Fibroblast of lung (primary cell): ENCODE results near the gene ZNF385B. TPM values are rescaled to one million over a fixed set of nuclear protein-coding genes. Genes with fewer than 3 reads are reported as not detected.

Experiments used
- DNase-seq, 2 donors: peaks; one replicate each; pipeline versions ENCODE4 v3.0.0 to v3.0.0-alpha.2; 2010; ENCODE audit warnings: low read depth in 2 of 2
- H2AFZ ChIP-seq: 2 replicates; pipeline ENCODE4 v1.5.1; 2012; ENCODE audit warnings: low read length, control low read depth, inconsistent platforms
- H3K27ac ChIP-seq: 2 replicates; pipeline ENCODE4 v1.5.1; 2011; ENCODE audit warnings: low read length, control low read depth; ENCODE audit not compliant: insufficient read depth
- H3K27me3 ChIP-seq: 2 replicates; pipeline ENCODE4 v1.5.1; 2011; ENCODE audit warnings: mild to moderate bottlenecking, low read length; ENCODE audit not compliant: control insufficient read depth, insufficient read depth
- H3K36me3 ChIP-seq: 2 replicates; pipeline ENCODE4 v1.5.1; 2011; ENCODE audit warnings: low read length; ENCODE audit not compliant: control insufficient read depth, insufficient read depth
- H3K4me1 ChIP-seq: 2 replicates; pipeline ENCODE4 v1.5.1; 2011; ENCODE audit warnings: low read length; ENCODE audit not compliant: control insufficient read depth, insufficient read depth; ENCODE audit errors: extremely low read depth
- H3K4me2 ChIP-seq: 2 replicates; pipeline ENCODE4 v1.5.1; 2011; ENCODE audit warnings: low read length, control low read depth; ENCODE audit not compliant: insufficient read depth; ENCODE audit errors: extremely low read depth
- H3K4me3 ChIP-seq, 4 experiments: fragments of 200-600 bp in 1 of 4; sonication (generic) in 1 of 4; replicated peaks in 1 of 4; 2 replicates each; pipeline ENCODE4 v1.5.1; 2011 to 2016; ENCODE audit warnings: low read length in 4 of 4, low read depth in 3 of 4, mild to moderate bottlenecking in 3 of 4, control low read depth in 2 of 4, inconsistent platforms in 1 of 4, mixed read lengths in 1 of 4; ENCODE audit not compliant: insufficient read depth in 1 of 4; ENCODE audit errors: control extremely low read depth in 1 of 4
- H3K79me2 ChIP-seq: 2 replicates; pipeline ENCODE4 v1.5.1; 2012; ENCODE audit warnings: mild to moderate bottlenecking, low read length, inconsistent platforms; ENCODE audit not compliant: control insufficient read depth, insufficient read depth
- H3K9ac ChIP-seq: 2 replicates; pipeline ENCODE4 v1.5.1; 2011; ENCODE audit warnings: mild to moderate bottlenecking, low read length, control low read depth; ENCODE audit not compliant: insufficient read depth
- H3K9me3 ChIP-seq: 2 replicates; pipeline ENCODE4 v1.5.1; 2012; ENCODE audit warnings: low read depth, low read length; ENCODE audit not compliant: control insufficient read depth, insufficient read depth
- H4K20me1 ChIP-seq: 2 replicates; pipeline ENCODE4 v1.5.1; 2011; ENCODE audit warnings: low read length; ENCODE audit not compliant: control insufficient read depth, insufficient read depth; ENCODE audit errors: extremely low read depth
- EZH2 ChIP-seq: IDR thresholded peaks from 2 replicates; pipeline ENCODE4 v1.5.1; 2012; ENCODE audit warnings: low read length, control low read depth, mild to moderate bottlenecking; ENCODE audit errors: missing control alignments
- polyA plus RNA-seq, 2 donors: library from polyadenylated mRNA; depleted of rRNA in 1 of 2; stranded (reverse) in 1 of 2; unstranded in 1 of 2; fragments of >200 nt; gene quantifications; 2 replicates each; pipeline ENCODE4 v1.2.1, GENCODE V29; 2011 to 2012; ENCODE audit warnings: missing spikeins in 1 of 2
- total RNA-seq: library from RNA; depleted of rRNA; stranded (reverse); fragments of >200 nt; gene quantifications from 2 replicates; pipeline ENCODE4 v1.2.1, GENCODE V29; 2014
- TF ChIP-seq, protein P1 (sequence below), 2 donors: IDR thresholded peaks in 1 of 2; conservative IDR thresholded peaks in 1 of 2; 1 replicate in 1 of 2; 2 replicates in 1 of 2; pipeline ENCODE4 v1.5.1; 2011 to 2012; ENCODE audit warnings: low read length in 2 of 2, control low read depth in 1 of 2, inconsistent platforms in 1 of 2, low read depth in 1 of 2, mild to moderate bottlenecking in 1 of 2

Gene ZNF385B
- total and polyA plus RNA-seq, 2 donors (not counting 1 experiment from before 2014, with no cell fraction given): 0.06 TPM; not detected in 1

GRCh38 chr2:179861027-179861415, 391 bp downstream of the ZNF385B start:
- Histone ChIP-seq H3K4me2 (peak overlapping the region; percentile 95), H3K79me2 (no peaks in the 10 kb centered on the region), H3K4me3 (peak overlapping the region in 3 of 4 experiments; percentile 16 to 58 (median 17)), H3K9me3 (no peaks in the 10 kb centered on the region), H3K27ac (no peak overlapping the region), H3K4me1 (no peaks in the 10 kb centered on the region), H4K20me1 (no peaks in the 10 kb centered on the region), H3K36me3 (no peaks in the 10 kb centered on the region), H2AFZ (no peak overlapping the region), H3K9ac (no peak overlapping the region), H3K27me3 (peaks cover 17% of the 10 kb centered on the region)
- peak in 1 of 2 donors; percentile 31 for DNase-seq
- TF ChIP-seq, protein P1, sequence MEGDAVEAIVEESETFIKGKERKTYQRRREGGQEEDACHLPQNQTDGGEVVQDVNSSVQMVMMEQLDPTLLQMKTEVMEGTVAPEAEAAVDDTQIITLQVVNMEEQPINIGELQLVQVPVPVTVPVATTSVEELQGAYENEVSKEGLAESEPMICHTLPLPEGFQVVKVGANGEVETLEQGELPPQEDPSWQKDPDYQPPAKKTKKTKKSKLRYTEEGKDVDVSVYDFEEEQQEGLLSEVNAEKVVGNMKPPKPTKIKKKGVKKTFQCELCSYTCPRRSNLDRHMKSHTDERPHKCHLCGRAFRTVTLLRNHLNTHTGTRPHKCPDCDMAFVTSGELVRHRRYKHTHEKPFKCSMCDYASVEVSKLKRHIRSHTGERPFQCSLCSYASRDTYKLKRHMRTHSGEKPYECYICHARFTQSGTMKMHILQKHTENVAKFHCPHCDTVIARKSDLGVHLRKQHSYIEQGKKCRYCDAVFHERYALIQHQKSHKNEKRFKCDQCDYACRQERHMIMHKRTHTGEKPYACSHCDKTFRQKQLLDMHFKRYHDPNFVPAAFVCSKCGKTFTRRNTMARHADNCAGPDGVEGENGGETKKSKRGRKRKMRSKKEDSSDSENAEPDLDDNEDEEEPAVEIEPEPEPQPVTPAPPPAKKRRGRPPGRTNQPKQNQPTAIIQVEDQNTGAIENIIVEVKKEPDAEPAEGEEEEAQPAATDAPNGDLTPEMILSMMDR (conservative IDR thresholded peaks at IDR 0.05 in 1 of 2, IDR thresholded peaks at IDR 0.05 in 1 of 2; ENCODE audit: low read depth in 1 of 2, low read length in 2 of 2): no peak
- no peak for TF ChIP-seq EZH2

DNA sequence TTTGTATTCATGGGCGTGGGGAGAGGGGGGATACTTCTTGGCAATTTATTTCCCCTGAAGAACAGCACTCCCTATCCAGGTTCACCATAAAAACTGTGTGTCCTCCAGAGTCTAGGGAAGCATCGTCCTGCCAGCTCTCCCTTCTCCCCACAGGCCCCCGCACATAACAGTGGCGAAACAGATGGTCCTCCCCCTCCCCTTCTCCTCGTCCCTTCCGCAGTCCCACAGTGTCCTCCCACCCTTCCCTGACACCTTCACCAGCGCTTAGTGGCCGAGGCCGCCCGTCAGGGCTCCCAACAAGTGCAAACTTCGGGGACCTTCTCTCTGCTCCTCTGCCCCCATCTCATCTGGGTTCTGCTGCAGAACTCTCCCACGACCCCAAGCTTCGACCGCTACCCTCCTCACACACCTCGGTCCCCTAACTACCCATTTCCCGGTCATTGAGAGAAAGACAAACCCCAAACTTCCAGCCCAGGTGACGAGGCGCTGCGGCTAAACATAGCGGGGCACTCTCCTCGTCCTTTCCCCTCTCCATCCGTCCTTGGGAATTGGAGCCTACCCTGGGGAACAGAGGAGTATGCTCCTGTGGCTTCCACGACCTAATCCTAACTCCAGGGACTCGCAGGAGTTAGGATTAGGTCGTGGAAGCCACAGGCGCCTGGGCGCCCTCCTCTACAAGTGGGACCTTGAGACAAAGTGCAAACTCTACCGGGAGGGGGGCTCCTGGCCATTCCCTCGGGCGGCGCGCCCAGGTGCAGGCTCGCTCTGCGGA, 971 bp downstream of the ZNF385B start:
- Histone ChIP-seq H3K9ac (no peak overlapping the region), H3K4me3 (peak overlapping the region; percentile 16 to 58 (median 28)), H3K27ac (no peak overlapping the region), H2AFZ (peak overlapping the region; percentile 50), H3K27me3 (peaks cover 17% of the 10 kb centered on the region), H3K79me2 (no peaks in the 10 kb centered on the region), H4K20me1 (no peaks in the 10 kb centered on the region), H3K4me2 (peak overlapping the region; percentile 63), H3K36me3 (no peaks in the 10 kb centered on the region), H3K4me1 (no peaks in the 10 kb centered on the region), H3K9me3 (no peaks in the 10 kb centered on the region)
- TF ChIP-seq, protein P1 (conservative IDR thresholded peaks at IDR 0.05 in 1 of 2, IDR thresholded peaks at IDR 0.05 in 1 of 2; ENCODE audit: low read depth in 1 of 2, low read length in 2 of 2): no peak
- TF ChIP-seq EZH2: no peak
- no peak for DNase-seq

DNA sequence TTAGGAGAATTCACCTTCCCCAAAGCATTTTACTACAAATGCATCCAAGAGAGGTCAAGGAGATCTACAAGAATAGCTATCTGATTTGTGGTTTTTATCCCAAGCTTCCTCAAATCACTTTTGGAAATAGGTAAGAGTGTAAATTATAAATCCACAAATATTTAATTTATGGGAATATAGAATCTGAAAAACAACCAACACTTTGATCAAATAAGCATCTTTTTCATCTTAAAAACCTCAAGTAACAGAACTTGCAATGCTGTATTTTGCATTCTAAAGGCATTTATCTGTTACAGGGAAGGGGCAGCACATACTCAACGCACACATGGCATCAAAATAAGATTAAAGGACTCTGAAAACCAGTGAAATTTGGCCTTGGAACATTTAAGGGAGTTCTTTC, 1.9 kb downstream of the ZNF385B start:
- no peaks in the 10 kb centered on the region for H4K20me1 ChIP-seq
- H3K9ac ChIP-seq: no peak overlapping the region
- no peak overlapping the region for H3K27ac ChIP-seq
- no peaks in the 10 kb centered on the region for H3K36me3 ChIP-seq
- H3K4me1 ChIP-seq: no peaks in the 10 kb centered on the region
- no peak overlapping the region for H2AFZ ChIP-seq
- H3K4me2 ChIP-seq: no peak overlapping the region
- no peaks in the 10 kb centered on the region for H3K79me2 ChIP-seq
- no peaks in the 10 kb centered on the region for H3K9me3 ChIP-seq
- H3K4me3 ChIP-seq: no peak overlapping the region
- DNase-seq: no peak
- TF ChIP-seq, protein P1 (conservative IDR thresholded peaks at IDR 0.05 in 1 of 2, IDR thresholded peaks at IDR 0.05 in 1 of 2; ENCODE audit: low read depth in 1 of 2, low read length in 2 of 2): no peak
- TF ChIP-seq EZH2: no peak
- H3K27me3 ChIP-seq: peaks cover 17% of the 10 kb centered on the region
